DOHH2 (cell line): ENCODE measurements around the gene FNDC3B.

Experiments used
- H3F3A ChIP-seq: fragments of 200-600 bp; sonication (generic), shearing (Covaris generic); 2 replicates; pipeline ENCODE4 v1.6.0; 2016; ENCODE audit warnings: antibody characterized with exemption, mild to moderate bottlenecking; ENCODE audit not compliant: control insufficient read depth, insufficient read depth
- H3K27ac ChIP-seq: fragments of 200-600 bp; sonication (generic); 2 replicates; pipeline ENCODE4 v1.5.1; 2014; ENCODE audit warnings: low read depth, mild to moderate bottlenecking, low read length, moderate library complexity
- H3K27me3 ChIP-seq: fragments of 200-600 bp; sonication (generic); 2 replicates; pipeline ENCODE4 v1.6.1; 2014; ENCODE audit warnings: mild to moderate bottlenecking, low read length, mixed read lengths; ENCODE audit not compliant: control insufficient read depth
- H3K36me3 ChIP-seq: fragments of 200-600 bp; sonication (generic); 2 replicates; pipeline ENCODE4 v1.6.1; 2014; ENCODE audit warnings: mild to moderate bottlenecking, low read length, moderate library complexity, mixed read lengths; ENCODE audit not compliant: control insufficient read depth
- H3K4me1 ChIP-seq: fragments of 200-600 bp; sonication (generic); 2 replicates; pipeline ENCODE4 v1.6.1; 2014; ENCODE audit warnings: mild to moderate bottlenecking, low read length, mixed read lengths; ENCODE audit not compliant: control insufficient read depth
- H3K4me2 ChIP-seq: fragments of 200-600 bp; sonication (generic); 2 replicates; pipeline ENCODE4 v1.6.0; 2014; ENCODE audit warnings: mild to moderate bottlenecking, low read length, moderate library complexity
- H3K4me3 ChIP-seq: fragments of 200-600 bp; sonication (generic); 2 replicates; pipeline ENCODE4 v1.5.1; 2014; ENCODE audit warnings: mild to moderate bottlenecking, low read length, mixed read lengths
- H3K79me2 ChIP-seq: fragments of 200-600 bp; sonication (generic); 2 replicates; pipeline ENCODE4 v1.6.1; 2014; ENCODE audit warnings: mild to moderate bottlenecking, low read length, mixed read lengths; ENCODE audit not compliant: control insufficient read depth
- H3K9me2 ChIP-seq: fragments of 200-600 bp; sonication (generic); replicated peaks from 2 replicates; pipeline ENCODE4 v1.6.1; 2014; ENCODE audit warnings: mild to moderate bottlenecking, low read length, mixed read lengths; ENCODE audit not compliant: control insufficient read depth
- H3K9me3 ChIP-seq: fragments of 200-600 bp; sonication (generic); 2 replicates; pipeline ENCODE4 v1.6.1; 2014; ENCODE audit warnings: antibody characterized with exemption, low read length, mixed read lengths; ENCODE audit not compliant: control insufficient read depth, insufficient read depth
- H4K20me1 ChIP-seq: fragments of 200-600 bp; sonication (generic); 2 replicates; pipeline ENCODE4 v1.6.0; 2014; ENCODE audit warnings: low read depth, mild to moderate bottlenecking, antibody characterized with exemption, low read length, moderate library complexity; ENCODE audit not compliant: control insufficient read depth, insufficient read depth
- CTCF ChIP-seq: fragments of 200-600 bp; sonication (generic); IDR thresholded peaks from one replicate; pipeline ENCODE4 v1.5.1; 2014; ENCODE audit warnings: antibody characterized with exemption, mild to moderate bottlenecking, low read depth, low read length; ENCODE audit not compliant: poor library complexity, severe bottlenecking
- EZH2phosphoT487 ChIP-seq: fragments of 200-600 bp; sonication (generic); IDR thresholded peaks from 2 replicates; pipeline ENCODE4 v1.6.1; 2017; ENCODE audit warnings: borderline replicate concordance, mild to moderate bottlenecking, antibody characterized with exemption, low read length, moderate library complexity, mixed read lengths

FNDC3B gene

GRCh38 chr3:172287937-172288477 is 248.6 kb downstream of the FNDC3B start:
- Histone ChIP-seq H3K9me3 (no peaks in the 10 kb centered on the region), H3K4me2 (no peak overlapping the region), H3F3A (no peaks in the 10 kb centered on the region), H3K36me3 (no peaks in the 10 kb centered on the region; the same call in 1 of the 2 replicates), H3K27ac (no peak overlapping the region), H3K4me1 (no peaks in the 10 kb centered on the region), H4K20me1 (no peaks in the 10 kb centered on the region), H3K27me3 (no peaks in the 10 kb centered on the region), H3K79me2 (no peaks in the 10 kb centered on the region), H3K4me3 (no peak overlapping the region), H3K9me2 (no peaks in the 10 kb centered on the region)
- TF ChIP-seq CTCF, result no peak

GRCh38 chr3:172288651-172289050 is 249.3 kb downstream of the FNDC3B start:
- no peaks in the 10 kb centered on the region for H3K79me2 ChIP-seq
- no peaks in the 10 kb centered on the region for H4K20me1 ChIP-seq
- no peaks in the 10 kb centered on the region for H3F3A ChIP-seq

GRCh38 chr3:172289583-172289982 is 250.2 kb downstream of the FNDC3B start:
- Histone ChIP-seq H3K27ac (no peak overlapping the region), H3K4me2 (no peak overlapping the region), H3K4me1 (no peaks in the 10 kb centered on the region), H3K79me2 (no peaks in the 10 kb centered on the region), H3K4me3 (no peak overlapping the region), H4K20me1 (no peaks in the 10 kb centered on the region), H3K36me3 (no peaks in the 10 kb centered on the region; the same call in 1 of the 2 replicates), H3K9me3 (no peaks in the 10 kb centered on the region), H3K27me3 (no peaks in the 10 kb centered on the region), H3F3A (no peaks in the 10 kb centered on the region), H3K9me2 (no peaks in the 10 kb centered on the region)
- no peak for TF ChIP-seq CTCF
- no peak for TF ChIP-seq EZH2phosphoT487

More at GRCh38 chr3:172288651-172289050, 249.3 kb downstream of the FNDC3B start:
- no peaks in the 10 kb centered on the region for H3K4me1 ChIP-seq
- H3K27me3 ChIP-seq, result no peaks in the 10 kb centered on the region
- H3K4me3 ChIP-seq, result no peak overlapping the region
- H3K27ac ChIP-seq, result no peak overlapping the region
- no peak for TF ChIP-seq CTCF
- no peaks in the 10 kb centered on the region for H3K9me2 ChIP-seq
- no peaks in the 10 kb centered on the region for H3K9me3 ChIP-seq
- no peaks in the 10 kb centered on the region; the same call in 1 of the 2 replicates for H3K36me3 ChIP-seq
- no peak overlapping the region for H3K4me2 ChIP-seq

- no peaks in the 10 kb centered on the region for H3K9me2 ChIP-seq
- no peaks in the 10 kb centered on the region for H3K27me3 ChIP-seq
- H3K27ac ChIP-seq, result no peak overlapping the region
- no peak overlapping the region for H3K4me2 ChIP-seq
- no peaks in the 10 kb centered on the region for H3K9me3 ChIP-seq
- no peaks in the 10 kb centered on the region for H3K4me1 ChIP-seq
- no peak for TF ChIP-seq EZH2phosphoT487
- TF ChIP-seq CTCF, result no peak
- no peaks in the 10 kb centered on the region; the same call in 1 of the 2 replicates for H3K36me3 ChIP-seq
- no peaks in the 10 kb centered on the region for H3F3A ChIP-seq
- H3K79me2 ChIP-seq, result no peaks in the 10 kb centered on the region
- no peaks in the 10 kb centered on the region for H4K20me1 ChIP-seq
- H3K4me3 ChIP-seq, result no peak overlapping the region
Measured at GRCh38 chr3:172290457-172290856, 251.1 kb downstream of the FNDC3B start.
